Endodermal cell (in vitro differentiated cells): ENCODE results near the gene PRKAG3. TPM values are rescaled to one million over a fixed set of nuclear protein-coding genes. Genes with fewer than 3 reads are reported as not detected.
A peak's percentile ranks its signal among the peaks of the same experiment; 100 is the strongest.

Experiments used
- DNase-seq: peaks from one replicate; pipeline ENCODE4 v3.0.0-alpha.2; 2017
- H3K27ac ChIP-seq: 2 replicates; pipeline ENCODE4 v1.5.1; 2013; ENCODE audit warnings: mild to moderate bottlenecking, low read depth, low read length, moderate library complexity
- H3K27me3 ChIP-seq: 2 replicates; pipeline ENCODE4 v1.6.1; 2013; ENCODE audit warnings: mild to moderate bottlenecking, low read length, moderate library complexity; ENCODE audit not compliant: insufficient read depth, control insufficient read depth, poor library complexity, severe bottlenecking
- H3K36me3 ChIP-seq: 2 replicates; pipeline ENCODE4 v1.7.0; 2013; ENCODE audit warnings: mild to moderate bottlenecking, low read length, moderate library complexity; ENCODE audit not compliant: control insufficient read depth, insufficient read depth
- H3K4me1 ChIP-seq: one replicate; pipeline ENCODE4 v1.7.0; 2013; ENCODE audit warnings: low read length; ENCODE audit not compliant: control insufficient read depth, insufficient read depth
- H3K4me3 ChIP-seq: 2 replicates; pipeline ENCODE4 v1.5.1; 2013; ENCODE audit warnings: mild to moderate bottlenecking, low read length, moderate library complexity
- H3K9ac ChIP-seq: 2 replicates; pipeline ENCODE4 v1.6.1; 2013; ENCODE audit warnings: mild to moderate bottlenecking, low read length, moderate library complexity; ENCODE audit not compliant: poor library complexity, severe bottlenecking; ENCODE audit errors: extremely low read depth
- H3K9me3 ChIP-seq: 2 replicates; pipeline ENCODE4 v1.6.1; 2013; ENCODE audit warnings: mild to moderate bottlenecking, low read length, moderate library complexity; ENCODE audit not compliant: control insufficient read depth
- H3K27ac Mint-ChIP-seq: 2 replicates; pipeline ENCODE4 v1.8.0; 2020; ENCODE audit warnings: mixed read lengths
- H3K27me3 Mint-ChIP-seq: 2 replicates; pipeline ENCODE4 v1.8.0; 2021; ENCODE audit warnings: mild to moderate bottlenecking, mixed read lengths; ENCODE audit not compliant: insufficient read depth
- H3K36me3 Mint-ChIP-seq: 2 replicates; pipeline ENCODE4 v1.8.0; 2020; ENCODE audit warnings: low read depth, mixed read lengths
- H3K4me1 Mint-ChIP-seq: 2 replicates; pipeline ENCODE4 v1.8.0; 2020; ENCODE audit warnings: mixed read lengths
- H3K4me3 Mint-ChIP-seq: 2 replicates; pipeline ENCODE4 v1.8.0; 2020; ENCODE audit warnings: mild to moderate bottlenecking, moderate library complexity, mixed read lengths
- H3K9me3 Mint-ChIP-seq: 2 replicates; pipeline ENCODE4 v1.8.0; 2020; ENCODE audit warnings: mild to moderate bottlenecking, mixed read lengths
- CTCF ChIP-seq: fragments of 200-600 bp; sonication (generic); conservative IDR thresholded peaks from 2 replicates; pipeline ENCODE4 v1.5.0; 2021; ENCODE audit warnings: antibody characterized with exemption, mild to moderate bottlenecking
- WGBS, 2 experiments: methylation state at CpG; one replicate each; pipeline versions ENCODE4 v1.1.5 to v1.1.7; 2013; ENCODE audit warnings: missing lambda C conversion rate in 2 of 2, mixed read lengths in 1 of 2; ENCODE audit not compliant: insufficient coverage in 1 of 2, insufficient read length in 1 of 2; 5-methylcytosine and 5-hydroxymethylcytosine counted together
- total RNA-seq, 2 donors: library from RNA; stranded (reverse); fragmentation: NEBNext Ultra II Directional in 1 of 2; extraction: Animal tissue kit (Norgen Biotek cat#: 25700) in 1 of 2; gene quantifications; 2 replicates in 1 of 2; 3 replicates in 1 of 2; pipeline ENCODE4 v1.2.1, GENCODE V29; 2021

PRKAG3 gene
- total RNA-seq, 2 donors from 2014 or later, result not detected

GRCh38 chr2:218821605-218822211 is 9.9 kb downstream of the PRKAG3 start:
- no peak overlapping the region for H3K4me3 ChIP-seq
- H3K36me3 Mint-ChIP-seq, result peaks cover 30% of the 10 kb centered on the region
- no peaks in the 10 kb centered on the region for H3K27me3 Mint-ChIP-seq
- no peak overlapping the region for H3K27ac ChIP-seq
- WGBS, 2 experiments, result 95 to 100% methylated on average over 2 to 9 of the region's 9 CpGs
- peaks cover 18% of the 10 kb centered on the region for H3K36me3 ChIP-seq
- no peak overlapping the region for H3K4me3 Mint-ChIP-seq
- H3K9me3 Mint-ChIP-seq, result no peaks in the 10 kb centered on the region
- no peaks in the 10 kb centered on the region for H3K4me1 ChIP-seq
- no peaks in the 10 kb centered on the region for H3K9me3 ChIP-seq
- H3K27me3 ChIP-seq, result no peaks in the 10 kb centered on the region
- no peaks in the 10 kb centered on the region for H3K4me1 Mint-ChIP-seq
- H3K27ac Mint-ChIP-seq, result no peak overlapping the region
- no peak for DNase-seq
- H3K9ac ChIP-seq, result no peak overlapping the region
- no peak for TF ChIP-seq CTCF

GRCh38 chr2:218820746-218821369 is 10.7 kb downstream of the PRKAG3 start:
- Histone ChIP-seq H3K9me3 (no peaks in the 10 kb centered on the region), H3K36me3 (peaks cover 22% of the 10 kb centered on the region), H3K9ac (no peak overlapping the region), H3K27me3 (no peaks in the 10 kb centered on the region), H3K4me1 (no peaks in the 10 kb centered on the region), H3K4me3 (no peak overlapping the region), H3K27ac (no peak overlapping the region)
- no peaks in the 10 kb centered on the region for H3K27me3 Mint-ChIP-seq
- no peak overlapping the region for H3K27ac Mint-ChIP-seq
- 96 to 97% methylated on average over 10 to 15 of the region's 15 CpGs for WGBS, 2 experiments
- H3K4me3 Mint-ChIP-seq, result no peak overlapping the region
- no peaks in the 10 kb centered on the region for H3K4me1 Mint-ChIP-seq
- no peaks in the 10 kb centered on the region for H3K9me3 Mint-ChIP-seq
- peaks cover 37% of the 10 kb centered on the region for H3K36me3 Mint-ChIP-seq
- peak; percentile 42 for DNase-seq
- no peak for TF ChIP-seq CTCF

- no peak overlapping the region for H3K27ac ChIP-seq
- H3K36me3 ChIP-seq, result peaks cover 31% of the 10 kb centered on the region
- WGBS, 2 experiments, result 97% methylated on average over 7 of the region's 7 CpGs
- H3K4me3 Mint-ChIP-seq, result no peak overlapping the region
- no peaks in the 10 kb centered on the region for H3K27me3 ChIP-seq
- no peaks in the 10 kb centered on the region for H3K9me3 Mint-ChIP-seq
- H3K27ac Mint-ChIP-seq, result no peak overlapping the region
- H3K9me3 ChIP-seq, result no peaks in the 10 kb centered on the region
- no peak for TF ChIP-seq CTCF
- H3K27me3 Mint-ChIP-seq, result no peaks in the 10 kb centered on the region
- no peak overlapping the region for H3K4me3 ChIP-seq
- H3K4me1 ChIP-seq, result no peaks in the 10 kb centered on the region
- no peak for DNase-seq
- H3K36me3 Mint-ChIP-seq, result peaks cover 54% of the 10 kb centered on the region
- no peak overlapping the region for H3K9ac ChIP-seq
- H3K4me1 Mint-ChIP-seq, result no peaks in the 10 kb centered on the region
These were observed 12.5 kb downstream of the PRKAG3 start for GRCh38 chr2:218819093-218819492.
